A172 (cell line): ENCODE measurements around the gene GPR142. TPM values are rescaled to one million over a fixed set of nuclear protein-coding genes. Genes with fewer than 3 reads are reported as not detected.

Source experiments
- DNase-seq: peaks from one replicate; pipeline ENCODE4 v3.0.0-alpha.2; 2015; ENCODE audit warnings: low spot score
- total RNA-seq: library from RNA; depleted of rRNA; stranded (reverse); fragments of >200 nt; shearing (Covaris generic); gene quantifications from 2 replicates; pipeline ENCODE4 v1.2.3, GENCODE V29; 2014

Gene GPR142
- total RNA-seq, 1 experiment from 2014 or later, result not detected

DNA sequence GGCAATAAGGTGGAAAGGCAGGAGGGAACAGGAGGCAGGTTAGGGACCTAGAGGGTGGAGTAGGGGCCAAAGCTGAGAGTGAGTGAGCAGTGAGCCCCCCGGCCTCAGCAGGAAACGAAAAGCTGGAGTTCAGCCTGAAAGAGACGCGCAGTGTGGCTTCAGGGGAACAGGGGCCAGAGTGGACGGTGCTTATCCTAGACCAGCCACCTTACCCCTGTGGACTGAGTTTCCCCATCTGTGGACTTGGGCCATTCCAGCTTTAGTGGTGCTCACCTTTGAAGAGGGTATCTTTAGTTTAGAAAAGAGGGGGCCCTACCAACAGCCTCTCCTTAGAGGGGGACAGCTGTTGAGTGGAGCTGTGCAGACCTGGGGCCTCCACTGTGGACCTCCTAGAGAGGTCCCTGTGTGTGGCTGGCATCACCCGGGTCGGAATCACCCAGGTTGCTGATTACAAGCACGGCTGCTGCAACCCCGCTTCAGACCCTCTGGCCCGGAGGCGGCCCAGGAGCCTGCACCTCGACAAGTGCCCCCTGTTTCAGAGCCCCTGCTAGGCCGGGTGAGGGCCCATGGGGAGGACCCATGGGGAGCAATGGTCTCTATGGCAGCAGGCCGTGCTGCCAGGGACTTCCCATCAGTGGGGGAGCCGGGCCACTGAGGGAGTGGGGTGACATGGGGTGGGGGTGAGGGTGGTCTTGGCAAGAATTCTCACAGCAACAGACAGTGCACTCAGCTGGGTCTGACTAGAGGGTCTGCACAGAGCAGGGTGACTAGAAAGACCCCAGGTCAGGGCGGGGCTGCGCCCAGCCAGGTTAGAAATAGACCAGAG is 2.6 kb downstream of the GPR142 start:
- no peak for DNase-seq

DNA sequence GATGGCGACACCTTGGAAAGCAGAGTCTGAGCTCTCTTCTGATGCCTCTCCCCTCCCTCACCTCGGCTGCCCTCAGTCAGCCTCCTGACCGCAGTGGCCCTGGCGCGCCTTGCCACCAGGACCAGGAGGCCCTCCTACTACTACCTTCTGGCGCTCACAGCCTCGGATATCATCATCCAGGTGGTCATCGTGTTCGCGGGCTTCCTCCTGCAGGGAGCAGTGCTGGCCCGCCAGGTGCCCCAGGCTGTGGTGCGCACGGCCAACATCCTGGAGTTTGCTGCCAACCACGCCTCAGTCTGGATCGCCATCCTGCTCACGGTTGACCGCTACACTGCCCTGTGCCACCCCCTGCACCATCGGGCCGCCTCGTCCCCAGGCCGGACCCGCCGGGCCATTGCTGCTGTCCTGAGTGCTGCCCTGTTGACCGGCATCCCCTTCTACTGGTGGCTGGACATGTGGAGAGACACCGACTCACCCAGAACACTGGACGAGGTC is 4.4 kb downstream of the GPR142 start:
- no peak for DNase-seq

DNA sequence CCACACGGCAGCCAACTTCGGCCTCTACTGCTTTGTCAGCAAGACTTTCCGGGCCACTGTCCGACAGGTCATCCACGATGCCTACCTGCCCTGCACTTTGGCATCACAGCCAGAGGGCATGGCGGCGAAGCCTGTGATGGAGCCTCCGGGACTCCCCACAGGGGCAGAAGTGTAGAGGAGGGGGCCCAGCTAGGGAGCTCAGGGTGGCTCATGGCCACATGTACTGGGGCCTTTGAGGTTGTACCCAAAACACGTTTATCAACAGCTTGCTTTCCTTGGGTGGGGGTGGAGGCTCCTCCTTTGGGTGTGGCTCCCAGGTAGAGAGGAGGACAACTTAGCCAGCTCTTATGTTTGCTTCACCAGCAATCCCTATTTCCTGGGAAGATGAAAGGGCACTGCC is 5.1 kb downstream of the GPR142 start:
- DNase-seq, result no peak

DNA sequence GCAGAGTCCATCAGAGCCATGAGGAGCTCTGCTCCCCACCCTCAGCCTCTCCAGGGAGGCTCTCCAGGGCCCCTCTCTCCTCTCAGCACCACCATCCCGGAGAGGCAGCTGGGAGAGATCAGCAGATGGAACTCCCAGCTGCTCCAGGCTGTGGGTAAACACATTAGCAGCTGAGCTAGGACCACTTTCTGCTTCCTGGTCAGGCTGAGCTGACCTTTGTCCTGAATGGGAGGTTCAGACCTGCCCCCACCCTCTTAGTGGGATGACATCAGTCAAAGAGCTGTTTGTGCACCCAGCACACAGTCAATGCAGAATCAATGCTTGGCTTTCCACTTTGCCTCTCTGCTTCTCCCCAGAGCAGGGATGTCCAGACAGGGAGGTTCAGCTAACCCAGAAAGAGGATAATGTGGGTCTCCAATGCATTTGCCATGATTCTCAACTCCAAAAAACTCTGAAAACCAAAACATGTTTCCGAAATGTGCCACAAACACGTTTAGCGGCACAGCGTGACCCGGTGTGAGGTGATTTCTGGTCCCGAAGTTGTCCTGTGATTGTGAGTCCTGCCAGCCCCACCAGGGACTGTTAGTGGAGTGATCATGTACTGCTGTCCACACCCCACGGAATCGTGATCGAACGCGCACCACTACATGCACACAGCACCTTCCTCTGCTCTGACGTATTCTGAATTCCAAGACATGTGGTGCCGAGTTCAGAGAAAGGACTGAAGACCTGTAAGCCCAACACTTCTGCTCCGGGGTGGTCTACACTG is 6.7 kb downstream of the GPR142 start:
- no peak for DNase-seq

DNA sequence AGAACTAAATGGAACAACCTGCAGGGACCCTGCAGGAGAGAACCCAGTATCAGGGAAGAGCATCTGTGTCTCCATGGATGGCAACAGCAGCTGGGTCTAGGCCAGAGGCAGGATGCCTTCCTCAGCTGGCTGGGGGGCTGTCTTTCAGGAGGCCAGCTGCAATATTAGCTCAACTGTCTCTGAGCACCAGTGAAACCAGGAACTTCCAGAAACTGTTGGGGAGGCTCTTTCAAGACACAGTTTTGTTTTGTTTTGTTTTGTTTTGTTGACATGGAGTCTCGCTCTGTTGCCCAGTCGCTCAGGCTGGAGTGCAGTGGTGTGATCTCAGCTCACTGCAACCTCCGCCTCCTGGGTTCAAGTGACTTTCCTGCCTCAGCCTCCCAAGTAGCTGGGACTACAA is 7.6 kb downstream of the GPR142 start:
- no peak for DNase-seq

DNA sequence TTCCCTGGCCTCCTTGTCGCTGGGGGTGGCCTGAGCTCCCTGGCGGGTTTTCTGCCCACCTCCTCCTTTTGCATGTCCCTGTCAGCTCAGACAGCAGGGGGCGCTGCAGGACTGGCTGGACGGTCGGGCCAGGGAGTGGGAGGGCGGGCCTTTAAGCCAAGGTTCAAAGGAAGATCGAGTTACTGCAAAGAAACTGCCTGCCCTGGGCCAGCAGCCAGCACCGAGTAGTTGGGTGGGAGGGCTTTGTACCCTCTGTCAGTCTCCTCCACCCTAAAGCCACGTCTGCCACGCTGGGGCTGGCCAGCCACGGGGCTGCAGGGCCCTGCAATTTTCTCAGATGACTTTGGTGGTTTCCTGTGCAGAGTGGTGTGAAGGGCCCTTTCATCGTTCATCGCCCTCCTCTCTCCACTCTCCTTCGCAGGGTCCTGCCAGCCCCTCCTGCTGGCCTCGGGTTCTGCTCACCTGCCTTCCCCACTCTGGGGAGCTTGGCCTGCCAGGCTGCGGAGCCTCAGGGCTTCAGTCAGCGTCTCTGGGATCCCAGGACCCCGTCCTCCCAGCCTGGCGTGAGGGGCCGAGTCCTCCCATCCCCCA is 12.3 kb downstream of the GPR142 start:
- DNase-seq, result peak; percentile 69

DNA sequence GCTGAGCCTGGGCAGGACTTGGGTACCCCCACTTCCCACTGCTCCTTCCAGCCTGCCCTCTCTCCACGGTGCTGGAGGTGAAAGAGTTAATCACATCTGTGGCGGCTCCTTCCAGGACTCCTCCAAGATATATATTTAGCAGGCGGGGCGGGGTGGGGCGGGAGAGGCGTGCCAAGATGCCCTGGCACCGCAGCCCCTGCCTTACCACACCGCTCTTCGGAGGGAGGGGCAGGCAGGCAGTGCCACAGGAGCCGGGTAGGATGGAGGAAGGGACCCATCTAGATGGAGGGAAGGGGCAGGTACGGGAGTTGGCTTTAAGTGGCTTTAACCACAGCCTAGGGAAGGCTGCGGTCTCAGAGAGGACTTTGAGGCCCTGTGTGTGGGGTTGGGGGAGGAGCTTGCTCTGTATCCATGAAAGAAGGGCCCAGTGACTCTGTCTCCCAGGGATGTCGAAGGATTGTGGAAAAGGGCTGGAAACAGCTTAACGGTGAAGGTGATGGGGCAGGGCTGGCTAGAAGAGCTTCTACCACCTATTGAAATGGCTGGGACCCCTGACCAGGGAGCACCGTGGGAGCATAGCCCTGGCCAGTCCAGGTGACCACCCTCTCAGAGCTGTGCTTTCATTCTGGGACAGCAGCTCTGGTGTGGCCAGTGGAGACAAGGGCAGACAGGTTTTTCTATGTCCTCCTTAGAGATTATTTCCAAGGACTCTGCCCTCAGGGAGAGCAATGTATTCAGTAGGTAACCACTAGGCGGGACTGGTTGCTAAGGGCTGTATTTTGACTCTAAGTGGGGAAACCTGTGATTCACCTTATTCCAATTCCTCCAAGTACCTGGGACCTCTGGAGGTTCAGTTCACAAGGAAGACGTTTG is 13.0 kb downstream of the GPR142 start:
- peak; percentile 34 for DNase-seq

DNA sequence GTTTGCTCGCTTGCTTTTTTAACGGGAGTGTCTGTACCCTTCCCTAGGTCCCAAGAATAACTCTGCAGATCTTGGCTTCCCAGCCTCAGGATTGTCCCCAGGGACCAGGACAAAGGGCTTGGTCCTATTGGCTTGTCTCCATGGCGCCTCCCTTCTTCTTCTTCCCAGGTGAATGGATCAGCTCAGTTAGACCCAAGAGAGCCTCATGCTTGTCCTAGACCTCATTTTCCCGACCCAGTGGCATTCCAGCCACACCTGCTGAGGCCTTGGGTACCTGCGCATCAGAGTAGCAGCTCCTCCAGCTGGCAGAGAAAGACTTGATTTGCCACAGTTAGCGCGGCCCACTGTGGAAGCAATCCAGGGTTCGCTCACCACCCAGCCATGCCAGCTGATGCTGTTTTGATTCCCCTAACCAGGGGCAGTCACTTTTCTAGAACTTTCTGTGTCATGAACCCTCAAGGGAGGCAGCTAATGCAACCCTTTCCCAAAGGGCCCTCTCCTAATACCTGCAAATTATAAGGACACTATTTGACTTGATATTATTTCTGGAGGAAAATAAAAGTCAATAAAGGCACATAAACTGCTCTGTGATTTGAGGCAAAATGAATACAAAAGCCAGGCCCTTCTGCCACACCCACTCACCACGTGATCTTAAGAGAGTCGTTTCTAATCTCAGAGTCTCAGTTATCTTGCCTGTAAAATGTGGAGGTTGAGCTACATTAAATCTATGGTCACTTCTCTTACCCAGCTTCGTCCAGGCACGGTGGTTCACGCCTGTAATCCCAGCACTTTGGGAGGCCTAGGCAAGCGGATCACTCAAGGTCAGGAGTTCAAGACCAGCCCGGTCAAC is 13.9 kb downstream of the GPR142 start:
- no peak for DNase-seq

DNA sequence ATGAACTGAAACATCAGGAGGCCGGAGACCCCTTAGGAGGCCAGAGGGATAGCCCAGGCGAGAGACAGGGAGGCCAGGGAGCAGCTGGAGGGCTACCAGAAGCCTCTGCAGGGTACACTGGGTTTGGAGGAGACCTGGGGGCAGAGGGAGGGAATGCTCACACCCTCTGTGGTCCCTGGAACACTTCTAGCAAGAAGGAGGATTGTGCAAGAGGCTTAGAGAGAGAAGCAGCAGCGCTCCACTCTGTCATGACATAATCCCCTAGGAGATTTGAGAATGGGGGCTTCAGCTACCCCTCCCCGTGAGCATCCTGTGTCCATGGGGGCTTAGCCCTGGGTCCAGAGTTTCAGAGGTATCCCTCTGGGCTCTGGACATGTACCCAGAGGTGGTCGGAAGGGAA is 15.8 kb downstream of the GPR142 start:
- DNase-seq, result no peak

DNA sequence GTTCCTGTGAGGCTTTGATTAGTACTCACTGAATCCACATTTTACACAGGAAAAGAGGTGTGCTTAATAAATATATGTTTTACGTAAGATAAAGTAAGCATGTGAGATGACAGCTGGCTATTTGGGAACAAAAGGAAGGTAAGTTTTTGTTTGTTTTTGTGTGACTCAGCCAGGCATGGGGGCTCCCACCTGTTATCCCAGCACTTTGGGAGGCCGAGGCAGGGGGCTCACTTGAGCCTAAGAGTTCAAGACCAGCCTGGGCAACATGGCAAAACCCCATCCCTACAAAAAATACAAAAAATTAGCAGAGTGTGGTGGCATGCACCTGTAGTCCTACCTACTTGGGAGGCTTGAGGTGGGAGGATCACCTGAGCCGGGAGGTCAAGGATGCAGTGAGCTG is 17.9 kb downstream of the GPR142 start:
- no peak for DNase-seq

DNA sequence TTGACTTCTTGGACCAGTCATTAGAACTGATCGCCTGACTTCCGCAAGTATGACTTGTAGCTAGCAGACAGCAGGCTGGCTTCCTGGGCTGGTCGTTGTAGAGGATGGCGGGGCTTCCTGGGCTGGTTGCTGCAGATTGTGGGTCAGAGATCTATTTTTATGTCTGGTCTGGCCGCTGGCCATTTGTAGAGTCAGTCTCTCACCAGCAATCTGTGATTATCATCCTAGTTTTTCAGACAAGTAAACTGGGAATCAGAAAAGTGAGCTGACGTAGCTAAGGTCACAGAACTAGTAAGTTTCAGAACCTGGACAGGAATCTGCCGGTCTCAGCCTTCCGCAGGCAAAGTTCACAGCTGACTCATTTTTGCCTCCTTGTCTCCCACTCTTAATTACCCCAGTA is 19.1 kb downstream of the GPR142 start:
- DNase-seq, result peak; percentile 58

DNA sequence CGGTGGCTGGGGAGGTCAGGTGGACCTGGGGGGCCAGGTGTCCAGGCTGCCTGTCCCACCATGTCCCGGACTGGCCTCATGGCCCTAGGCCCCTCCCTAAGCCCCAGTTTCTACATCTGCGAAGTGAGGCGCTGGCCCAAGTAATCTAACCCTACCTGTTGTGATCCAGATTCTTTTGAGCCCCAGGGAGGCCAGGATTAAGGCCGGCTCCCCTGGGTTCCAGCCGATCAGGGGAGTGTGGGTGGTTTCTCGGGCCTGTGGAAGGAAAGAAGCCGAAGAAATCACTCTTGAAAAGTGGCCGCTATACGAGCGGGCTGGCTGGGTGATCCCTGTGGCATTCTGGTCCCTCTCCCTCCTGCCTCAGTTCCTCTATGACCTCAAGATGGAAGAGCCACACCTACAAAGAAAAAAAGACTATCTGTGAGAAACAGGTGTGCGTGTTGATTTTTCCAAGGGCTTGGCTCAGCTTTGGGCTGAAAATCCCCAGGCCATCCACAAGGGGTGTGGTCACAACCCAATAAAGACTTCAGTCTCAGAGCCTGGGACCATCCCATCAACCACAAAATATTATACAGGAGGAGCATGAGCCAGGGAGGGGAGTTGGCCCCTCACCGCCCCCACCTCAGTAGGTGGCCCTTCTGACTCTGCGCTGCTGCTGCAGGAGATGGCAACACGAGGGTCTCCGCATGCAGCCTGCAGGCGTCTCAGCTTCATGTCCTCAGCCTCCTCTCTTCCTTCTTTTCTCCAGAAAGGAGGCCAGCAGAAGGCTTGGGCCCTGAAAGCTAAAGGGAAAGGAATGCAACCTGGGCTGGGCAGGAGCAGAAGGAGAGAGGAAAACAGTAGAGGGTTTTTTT is 20.3 kb downstream of the GPR142 start:
- DNase-seq, result no peak

DNA sequence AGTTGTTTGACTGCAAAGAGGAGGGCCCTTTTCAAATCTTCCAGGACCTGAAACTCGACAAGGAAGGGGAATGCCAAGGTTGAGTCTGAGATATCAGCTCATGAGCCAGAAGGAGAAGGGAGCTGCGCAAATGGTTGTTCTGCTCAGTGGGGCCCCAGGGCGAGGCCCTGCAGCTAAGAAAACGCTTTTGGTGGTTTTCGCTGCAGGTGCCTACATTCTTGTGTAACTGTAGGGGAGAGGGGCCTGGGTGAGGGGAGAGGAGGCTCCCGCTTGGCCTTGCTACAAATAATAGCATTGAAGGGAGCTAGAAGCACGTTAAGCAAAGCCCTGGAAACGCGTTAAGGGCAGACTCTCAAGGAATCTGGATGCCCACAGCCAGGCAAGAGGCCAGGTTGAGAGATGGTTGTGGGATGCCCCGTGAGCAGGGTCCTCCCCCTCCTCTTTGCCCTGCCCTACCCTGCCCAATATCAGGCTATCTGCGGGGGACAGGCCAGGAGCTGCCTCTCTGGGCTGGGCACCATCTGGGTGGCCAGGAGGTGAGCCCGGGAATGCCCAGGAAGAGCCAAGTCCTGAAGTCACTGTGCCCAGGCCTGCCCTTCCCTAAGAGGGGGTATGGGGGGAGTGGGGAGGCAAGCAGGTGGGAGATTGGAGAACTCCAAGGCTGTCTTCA is 21.9 kb downstream of the GPR142 start:
- DNase-seq, result no peak

DNA sequence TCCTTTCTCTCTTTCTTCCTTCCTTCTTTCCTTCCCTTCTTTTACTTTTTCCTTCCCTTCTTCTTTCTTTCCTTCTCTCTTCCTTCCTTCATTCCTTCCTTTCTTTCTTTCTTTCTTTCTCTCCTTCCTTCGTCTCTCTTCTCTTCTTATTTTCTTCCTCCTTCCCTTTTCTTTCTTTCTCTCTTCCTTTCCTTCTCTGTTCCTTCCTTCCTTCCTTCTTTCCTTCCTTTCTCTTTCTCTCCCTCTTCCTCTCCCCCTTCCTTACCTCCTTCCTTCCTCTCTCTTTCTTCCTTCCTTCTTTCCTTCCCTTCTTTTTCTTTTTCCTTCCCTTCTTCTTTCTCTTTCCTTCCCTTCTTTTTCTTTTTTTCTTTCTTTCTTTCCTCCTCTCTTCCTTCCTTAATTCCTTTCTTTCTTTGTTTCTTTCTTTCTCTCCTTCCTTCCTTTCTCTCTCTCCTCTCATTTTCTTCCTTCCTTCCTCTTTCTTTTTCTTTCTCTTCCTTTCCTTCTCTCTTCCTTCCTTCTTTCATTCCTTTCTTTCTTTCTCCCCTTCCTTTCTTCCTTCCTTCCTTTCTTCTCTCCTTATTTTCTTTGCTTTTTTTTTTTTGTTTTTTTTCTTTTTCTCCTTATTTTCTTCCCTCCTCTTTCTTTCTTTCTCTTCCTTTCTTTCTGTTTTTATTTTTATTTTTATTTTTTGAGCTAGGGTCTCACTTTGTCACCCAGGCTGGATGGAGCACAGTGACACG is 22.8 kb downstream of the GPR142 start:
- no peak for DNase-seq

DNA sequence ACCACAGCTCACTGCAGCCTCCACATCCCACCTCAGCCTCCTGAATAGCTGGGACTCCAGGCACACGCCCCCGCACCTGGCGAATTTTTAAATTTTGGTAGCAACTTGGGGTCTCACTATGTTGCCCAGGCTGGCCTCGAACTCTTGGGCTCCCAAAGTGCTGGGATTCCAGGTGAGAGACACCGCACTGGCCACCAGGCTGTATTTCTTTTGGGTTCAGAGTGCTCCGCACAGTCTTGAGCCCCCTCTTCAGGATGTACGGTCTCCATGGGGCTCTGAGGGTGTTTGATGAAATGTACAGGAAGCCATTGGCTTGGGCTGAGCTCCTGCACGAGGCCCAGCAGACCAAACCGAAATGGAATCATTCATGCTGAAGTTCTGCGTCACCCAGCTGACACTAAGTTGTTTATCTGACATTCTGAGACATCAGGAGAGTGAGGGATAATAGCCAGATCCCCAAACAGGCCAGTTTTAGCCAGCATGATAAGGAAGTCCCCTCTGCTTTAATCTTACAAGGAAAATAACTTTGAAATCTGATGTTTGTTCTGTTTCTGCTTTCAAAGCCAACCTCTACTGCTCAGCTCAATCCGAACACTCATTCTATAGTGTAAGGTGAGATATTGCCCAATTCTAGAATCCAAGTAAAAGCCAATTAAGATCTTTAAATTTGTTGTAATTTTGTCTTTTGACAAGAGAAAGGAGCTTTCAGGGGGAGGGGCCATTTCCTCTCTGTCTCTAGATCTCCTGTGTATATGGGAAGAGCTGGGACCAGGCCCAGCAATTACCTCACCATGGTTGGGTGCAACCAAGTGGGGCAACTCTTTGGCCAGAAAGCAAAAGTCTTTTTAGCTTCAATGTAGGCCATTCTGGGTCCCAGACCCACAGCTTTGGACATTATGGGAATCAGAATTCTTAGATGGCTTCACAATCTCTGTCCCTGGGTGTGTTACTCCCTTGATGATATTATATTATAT is 23.7 kb downstream of the GPR142 start:
- DNase-seq, result no peak

DNA sequence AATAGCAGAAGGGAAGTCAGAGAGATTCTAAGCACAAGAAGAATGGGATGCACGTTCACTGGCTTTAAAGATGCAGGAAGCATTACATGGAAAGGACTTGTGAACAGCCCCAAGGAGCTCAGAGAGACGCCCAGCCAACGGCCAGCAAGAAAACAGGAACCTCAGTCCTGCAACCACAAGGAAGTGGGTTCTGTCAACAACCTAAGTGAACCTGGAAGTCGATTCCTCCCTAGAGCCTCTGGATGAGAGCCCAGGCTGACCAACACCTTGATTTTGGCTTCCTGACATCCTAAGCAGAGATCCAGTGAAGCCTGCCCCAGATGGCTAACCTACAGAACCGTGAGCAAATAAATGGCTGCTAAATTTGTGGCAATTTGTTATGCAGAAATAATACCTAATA is 24.5 kb downstream of the GPR142 start:
- DNase-seq, result no peak

DNA sequence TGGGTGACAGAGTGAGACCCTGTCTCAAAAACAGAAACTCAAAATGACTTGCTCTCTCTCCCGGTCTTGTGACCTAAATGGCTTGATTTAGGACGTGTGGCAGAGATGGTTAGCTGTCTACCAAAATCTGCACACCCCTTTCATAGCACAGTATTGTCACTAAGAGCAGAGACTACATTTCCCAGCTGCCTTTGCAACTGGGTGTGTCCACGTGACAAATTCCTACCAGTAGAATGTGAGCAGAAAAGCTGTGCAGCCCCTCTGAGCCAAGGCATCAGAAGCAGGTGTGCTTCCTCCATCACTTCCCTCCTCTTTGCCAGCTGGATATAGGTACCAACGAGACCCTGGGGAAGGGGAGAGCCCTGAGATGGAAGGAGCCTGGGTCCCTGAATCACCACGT is 25.5 kb downstream of the GPR142 start:
- no peak for DNase-seq
